HG02852 (cell line): Measurements from ENCODE around the gene PUS1.

Experiments used
- ATAC-seq: cut with Tn5 transposase; IDR thresholded peaks from one replicate; pipeline ENCODE4 v1.9.1; 2021; ENCODE audit warnings: mild to moderate bottlenecking, moderate library complexity; ENCODE audit not compliant: unreplicated experiment

PUS1 gene

GRCh38 chr12:131902332-131903241 lies 26.5 kb upstream of the PUS1 start:
- ATAC-seq, result no peak

DNA sequence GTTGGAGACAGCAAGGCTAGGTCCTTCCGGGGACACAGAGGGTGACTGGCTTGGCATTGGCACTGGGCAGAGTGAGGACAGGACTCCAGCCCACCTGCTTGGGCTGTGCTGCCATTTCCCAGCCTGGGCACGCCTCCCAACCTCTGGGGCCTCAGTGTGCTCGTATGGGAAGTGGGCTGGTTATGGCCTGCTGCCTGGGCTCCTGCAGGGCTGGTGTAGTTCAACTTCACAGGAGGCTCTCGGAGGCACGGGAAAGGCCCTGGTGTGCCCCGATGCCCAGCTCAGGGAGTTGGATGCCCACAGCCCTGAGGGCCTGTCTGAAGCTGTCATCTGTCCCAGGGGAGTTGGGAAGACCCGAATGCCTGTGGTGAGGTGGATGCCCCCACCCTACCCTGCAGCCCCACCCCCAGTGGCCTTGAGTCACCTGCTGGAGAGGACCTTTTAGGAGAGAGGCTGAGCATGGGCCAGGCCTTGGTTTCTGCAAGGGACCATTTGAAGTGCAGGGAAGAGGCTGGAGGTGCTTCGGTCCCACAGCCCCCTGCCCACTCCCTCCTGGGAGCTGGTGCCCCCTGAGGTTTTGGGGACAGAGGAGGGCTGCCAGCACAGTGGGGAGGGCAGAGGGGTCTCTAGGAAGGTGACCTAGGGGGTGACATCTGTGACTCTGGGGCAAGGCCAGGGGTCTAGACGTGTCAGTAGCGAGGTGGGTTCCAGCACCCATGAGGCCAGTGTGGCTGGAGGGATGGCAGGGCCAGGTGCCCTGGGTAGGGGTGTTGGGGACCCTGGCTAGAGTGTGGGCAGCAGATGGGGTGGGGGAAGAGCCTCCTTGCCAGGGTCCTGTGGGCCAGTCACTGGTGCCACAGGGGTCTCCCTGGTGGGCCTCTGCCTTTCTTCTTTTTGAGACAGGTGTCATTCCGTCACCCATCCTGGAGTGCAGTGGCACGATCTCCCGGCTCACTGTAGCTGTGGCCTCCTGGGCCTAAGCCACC lies 25.5 kb upstream of the PUS1 start:
- ATAC-seq, result no peak

GRCh38 chr12:131904346-131904745 lies 24.7 kb upstream of the PUS1 start:
- no peak for ATAC-seq

DNA sequence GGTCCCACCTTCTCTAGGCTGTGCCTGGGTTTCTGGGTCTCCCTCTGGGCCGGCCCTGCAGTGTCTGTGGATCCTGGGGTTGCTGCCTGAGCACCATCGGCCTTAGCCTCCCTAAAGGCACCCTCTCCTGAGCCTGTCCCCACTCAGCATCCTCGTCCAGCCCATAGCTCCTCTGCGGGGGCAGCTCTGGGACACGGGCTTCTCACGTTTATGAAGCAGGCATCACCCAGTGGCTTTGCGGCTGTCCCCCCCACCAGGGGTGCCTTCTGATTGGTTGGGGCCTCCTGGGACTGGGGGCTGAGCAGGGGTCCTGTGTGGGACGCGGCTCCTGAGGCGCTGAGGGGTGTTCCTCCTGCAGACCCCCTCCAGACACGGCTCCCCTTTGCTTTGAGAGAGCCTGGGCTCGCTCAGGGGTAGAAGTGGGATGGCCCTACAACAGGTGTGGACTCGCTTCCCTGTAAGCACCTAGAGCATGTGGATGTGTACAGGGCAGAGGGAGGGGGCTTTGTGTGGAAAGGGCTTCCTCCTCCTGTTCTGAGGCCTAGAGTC lies 23.9 kb upstream of the PUS1 start:
- ATAC-seq, result no peak

- no peak for ATAC-seq
Observed at GRCh38 chr12:131905630-131906091, 23.4 kb upstream of the PUS1 start.

DNA sequence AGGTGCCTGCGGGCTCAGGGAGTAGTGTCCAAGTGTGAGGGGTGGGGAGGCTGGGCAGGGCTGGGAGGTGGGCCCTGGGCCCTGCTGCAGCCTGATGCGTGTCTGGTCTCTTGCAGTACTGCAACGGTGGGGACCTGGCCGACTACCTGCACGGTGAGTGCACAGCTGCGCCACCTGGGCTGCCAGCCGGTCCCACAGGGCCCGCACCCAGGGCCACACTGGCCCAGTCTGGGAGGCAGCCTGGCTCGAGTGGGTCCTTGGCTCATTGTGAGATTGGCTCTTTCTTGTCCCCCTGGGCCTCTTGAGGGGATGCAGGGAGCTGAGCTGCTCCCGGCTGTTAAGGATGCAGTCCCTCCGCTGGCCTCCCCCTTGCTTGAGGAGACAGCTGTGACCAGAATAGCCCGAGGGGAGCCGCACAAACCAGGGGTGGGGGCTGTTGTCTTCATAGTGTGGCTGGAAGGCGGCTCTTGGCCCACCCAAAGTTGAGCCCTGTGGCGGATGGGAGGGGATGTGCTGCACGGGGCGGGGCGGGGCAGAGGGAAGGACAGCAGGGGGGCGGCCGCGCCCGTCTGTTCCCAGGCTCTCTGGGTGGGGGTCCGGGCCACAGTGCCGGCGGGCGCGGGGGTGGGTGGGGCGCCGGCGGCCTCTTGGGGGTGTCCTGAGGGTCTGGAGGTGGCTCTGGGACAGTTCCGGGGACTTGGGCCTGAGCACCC lies 21.5 kb upstream of the PUS1 start:
- no peak for ATAC-seq

DNA sequence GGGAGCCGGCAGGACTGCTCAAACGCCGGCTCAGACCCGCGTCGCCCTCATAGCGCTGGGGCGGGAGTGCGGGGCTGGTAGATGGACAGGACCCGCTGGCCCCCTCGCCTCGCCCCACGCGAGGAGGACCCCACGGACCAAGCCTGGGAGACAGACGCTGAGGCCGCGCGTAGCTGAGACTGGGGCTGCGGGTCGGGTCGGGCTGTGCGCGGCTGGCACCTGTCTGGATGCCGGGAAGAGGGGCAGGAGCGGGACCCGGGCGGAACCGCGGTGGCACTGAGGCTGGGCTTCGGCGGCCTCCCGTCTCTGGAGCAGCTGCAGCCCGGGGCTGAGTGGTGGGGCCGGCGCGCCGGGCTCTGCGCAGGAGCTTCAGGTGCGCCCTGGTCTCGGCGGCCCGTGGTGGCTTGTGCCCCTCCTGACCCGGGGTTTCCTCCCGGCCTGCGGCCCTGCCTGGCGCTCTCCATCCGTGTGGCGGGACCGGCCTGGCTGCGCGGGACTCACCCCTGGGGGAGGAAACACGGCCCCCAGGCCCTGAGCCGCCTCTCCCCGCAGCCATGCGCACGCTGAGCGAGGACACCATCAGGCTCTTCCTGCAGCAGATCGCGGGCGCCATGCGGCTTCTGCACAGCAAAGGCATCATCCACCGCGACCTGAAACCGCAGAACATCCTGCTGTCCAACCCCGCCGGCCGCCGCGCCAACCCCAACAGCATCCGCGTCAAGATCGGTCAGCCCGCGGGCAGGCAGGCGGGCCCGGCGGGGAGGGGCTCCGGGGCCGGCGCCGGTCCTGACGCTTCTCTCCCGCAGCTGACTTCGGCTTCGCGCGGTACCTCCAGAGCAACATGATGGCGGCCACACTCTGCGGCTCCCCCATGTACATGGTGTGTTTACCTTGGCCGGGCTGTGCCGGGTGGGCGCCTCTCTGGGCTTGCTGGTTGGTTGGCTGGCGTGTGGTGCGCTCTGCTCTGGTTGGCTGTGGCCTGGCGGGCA lies 20.7 kb upstream of the PUS1 start:
- ATAC-seq, result no peak

- ATAC-seq, result no peak
Observed at GRCh38 chr12:131909081-131909751, 19.9 kb upstream of the PUS1 start.

- no peak for ATAC-seq
Observed at GRCh38 chr12:131909752-131910219, 19.3 kb upstream of the PUS1 start.

DNA sequence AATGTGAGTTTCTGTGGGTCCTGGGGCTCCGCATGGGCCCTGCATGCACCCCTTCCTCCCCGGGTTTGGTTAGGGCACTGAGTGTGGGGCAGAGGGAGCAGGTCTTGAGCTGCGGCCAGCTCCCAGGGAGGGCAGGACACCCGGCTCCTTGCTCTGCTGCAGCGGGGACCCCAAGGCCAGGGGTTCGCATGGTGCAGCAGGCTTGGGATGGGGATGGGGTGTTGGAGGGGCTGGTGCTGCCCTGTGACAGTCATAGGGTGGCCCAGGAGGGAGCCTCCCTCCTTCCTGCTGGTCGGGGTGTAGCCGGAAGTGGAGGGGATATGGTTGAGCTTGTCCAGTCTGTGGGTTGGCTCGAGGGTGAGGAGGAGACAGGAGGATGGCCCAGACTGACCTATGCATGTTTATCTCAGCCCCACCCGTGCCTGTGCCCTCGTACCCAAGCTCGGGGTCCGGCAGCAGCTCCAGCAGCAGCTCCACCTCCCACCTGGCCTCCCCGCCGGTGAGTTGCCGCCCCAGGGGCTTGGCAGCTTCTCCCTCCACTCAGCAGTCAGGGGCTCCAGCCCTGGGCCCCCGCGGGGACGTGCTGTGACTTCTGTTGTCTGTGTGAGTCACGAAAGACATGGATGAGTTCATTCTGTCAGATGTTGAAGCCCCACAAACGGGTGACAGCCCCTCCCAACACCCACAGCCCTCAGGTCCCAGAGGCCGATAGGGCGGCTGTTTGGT lies 18.6 kb upstream of the PUS1 start:
- ATAC-seq, result no peak

- no peak for ATAC-seq
Observed at GRCh38 chr12:131911028-131911650, 17.9 kb upstream of the PUS1 start.

- ATAC-seq, result no peak
Observed at GRCh38 chr12:131911851-131912477, 17.1 kb upstream of the PUS1 start.

- no peak for ATAC-seq
Observed at GRCh38 chr12:131912518-131913274, 16.4 kb upstream of the PUS1 start.

GRCh38 chr12:131913666-131914065 lies 15.4 kb upstream of the PUS1 start:
- no peak for ATAC-seq

DNA sequence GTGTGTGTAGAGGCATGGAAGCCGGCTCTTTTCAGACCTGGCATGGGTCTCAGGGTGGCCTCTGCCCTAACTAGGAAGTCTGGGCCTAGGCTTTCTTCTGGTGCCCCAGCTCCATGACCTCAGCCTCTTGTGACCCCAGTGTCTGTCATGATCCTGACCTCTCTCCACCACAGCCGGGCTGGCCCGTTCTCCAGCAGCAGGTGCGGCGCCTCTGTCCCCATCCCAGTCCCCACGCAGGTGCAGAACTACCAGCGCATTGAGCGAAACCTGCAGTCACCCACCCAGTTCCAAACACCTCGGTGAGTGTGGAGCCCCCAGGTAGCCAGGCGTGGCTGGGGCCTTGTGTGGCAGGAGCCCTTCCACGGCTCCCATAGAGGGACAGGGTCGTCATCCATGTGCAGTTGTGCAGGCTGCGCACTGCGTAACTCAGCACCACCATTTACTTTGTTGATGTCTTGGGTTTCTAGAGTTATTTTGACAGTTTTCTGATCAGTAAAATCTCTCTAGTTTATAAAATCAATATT lies 14.8 kb upstream of the PUS1 start:
- no peak for ATAC-seq

DNA sequence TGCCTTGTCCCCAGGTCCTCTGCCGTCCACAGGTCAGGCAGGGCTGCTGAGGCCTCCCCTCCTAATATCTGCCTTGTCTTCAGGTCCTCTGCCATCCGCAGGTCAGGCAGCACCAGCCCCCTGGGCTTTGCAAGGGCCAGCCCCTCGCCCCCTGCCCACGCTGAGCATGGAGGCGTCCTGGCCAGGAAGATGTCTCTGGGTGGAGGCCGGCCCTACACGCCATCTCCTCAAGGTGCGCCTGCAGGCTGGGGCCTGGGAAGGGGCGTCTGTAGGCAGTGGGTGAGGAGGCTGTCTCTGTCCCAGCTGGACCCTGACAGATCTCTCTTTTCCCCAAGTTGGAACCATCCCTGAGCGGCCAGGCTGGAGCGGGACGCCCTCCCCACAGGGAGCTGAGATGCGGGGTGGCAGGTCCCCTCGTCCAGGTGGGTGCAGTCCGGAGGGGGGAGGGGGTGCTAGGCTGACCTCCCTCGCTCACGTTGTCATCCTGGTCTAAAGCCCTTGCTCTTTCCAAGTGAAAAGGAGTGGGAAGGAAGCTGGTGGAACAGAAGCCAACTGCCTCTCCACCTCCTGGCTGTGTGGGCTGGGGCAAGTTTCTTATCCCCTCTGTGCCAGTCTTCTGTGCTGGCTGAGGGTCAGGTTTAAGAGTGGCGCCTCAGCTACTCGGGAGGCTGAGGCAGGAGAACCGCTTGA lies 13.9 kb upstream of the PUS1 start:
- ATAC-seq, result no peak
